Right lobe of liver (tissue), 4 donors: ENCODE results near the gene CTIF.

Source experiments
- CTCF ChIP-seq, 4 donors: fragments of 200-600 bp in 3 of 4; fragments of 450-650 bp in 1 of 4; IDR thresholded peaks; one replicate each; pipeline versions ENCODE4 v1.5.1 to v1.8.0; 2016 to 2022; ENCODE audit warnings: antibody characterized with exemption in 4 of 4, mild to moderate bottlenecking in 2 of 4
- POLR2A ChIP-seq: fragments of 450-650 bp; IDR thresholded peaks from one replicate; pipeline ENCODE4 v1.6.1; 2017; ENCODE audit warnings: antibody characterized with exemption, mild to moderate bottlenecking
- donor health status: DM: no; HTN: no; CAD: no.
- donor health status: DM: no; HTN: no; CAD: no.
- donor health status: DM: no; HTN: yes; CAD: no.

- TF ChIP-seq CTCF (IDR thresholded peaks at IDR 0.05): no peak
- TF ChIP-seq POLR2A: no peak
Measured at GRCh38 chr18:48597671-48598070, 58.8 kb downstream of the CTIF start.
